PC-3 (cell line): ENCODE measurements around the gene GLIPR1. TPM values are rescaled to one million over a fixed set of nuclear protein-coding genes. Genes with fewer than 3 reads are reported as not detected.
"Not testable (repeated sequence)": the region's sequence is repeated elsewhere in the genome, so short reads cannot be mapped to it uniquely, and the experiment has no call there.

Experiments
- ATAC-seq: fragments of 200-7000 bp; cut with Tn5 transposase; 2 replicates; pipeline ENCODE4 v1.9.1; 2020; ENCODE audit warnings: mild to moderate bottlenecking, moderate library complexity
- BruUV-seq: library from RNA; stranded (reverse); fragments of 400-500 nt; replicated peaks from 2 replicates; lab custom pipeline; 2021; lab: Mats Ljungman, UMichigan
- CTCF ChIA-PET: fragments of 300-600 bp; sonication (Branson Sonifier 250); formaldehyde crosslinking; loops from one replicate; lab custom pipeline; 2022; ENCODE audit warnings: antibody characterized with exemption; lab: Charles Lee
- POLR2A ChIA-PET: fragments of 300-600 bp; sonication (Branson Sonifier 250); formaldehyde crosslinking; loops from one replicate; lab custom pipeline; 2022; ENCODE audit warnings: antibody characterized with exemption; ENCODE audit not compliant: unreplicated experiment; lab: Charles Lee
- DNase-seq: peaks from one replicate; pipeline ENCODE4 v3.0.0-alpha.2; 2015
- H2AFZ ChIP-seq: fragments of 300-600 bp; sonication (generic); 2 replicates; pipeline ENCODE4 v1.6.0; 2016; ENCODE audit warnings: antibody characterized with exemption, low read length
- H3F3A ChIP-seq: fragments of 300-600 bp; sonication (generic); one replicate; pipeline ENCODE4 v1.6.0; 2017; ENCODE audit warnings: antibody characterized with exemption, low read length, control low read depth, mild to moderate bottlenecking; ENCODE audit not compliant: unreplicated experiment
- H3K27ac ChIP-seq: fragments of 300-600 bp; sonication (generic); 2 replicates; pipeline ENCODE4 v1.5.1; 2016; ENCODE audit warnings: mild to moderate bottlenecking, low read length
- H3K27me3 ChIP-seq: fragments of 300-600 bp; sonication (generic); 2 replicates; pipeline ENCODE4 v1.6.1; 2016; ENCODE audit warnings: low read length, mixed read lengths
- H3K36me3 ChIP-seq: fragments of 300-600 bp; sonication (generic); 2 replicates; pipeline ENCODE4 v1.6.1; 2016; ENCODE audit warnings: low read depth, mixed run types, low read length, mixed read lengths
- H3K4me1 ChIP-seq: fragments of 300-600 bp; sonication (generic); 2 replicates; pipeline ENCODE4 v1.5.1; 2016; ENCODE audit warnings: low read length; ENCODE audit not compliant: insufficient read depth
- H3K4me2 ChIP-seq: fragments of 300-600 bp; sonication (generic); 2 replicates; pipeline ENCODE4 v1.6.0; 2016; ENCODE audit warnings: low read length
- H3K4me3 ChIP-seq: fragments of 300-600 bp; sonication (generic); 2 replicates; pipeline ENCODE4 v1.5.1; 2016; ENCODE audit warnings: mild to moderate bottlenecking, low read length, mixed read lengths
- H3K79me2 ChIP-seq: fragments of 300-600 bp; sonication (generic); 2 replicates; pipeline ENCODE4 v1.6.1; 2017; ENCODE audit warnings: low read length, mixed read lengths
- H3K9ac ChIP-seq: fragments of 300-600 bp; sonication (generic); 2 replicates; pipeline ENCODE4 v1.6.0; 2016; ENCODE audit warnings: mild to moderate bottlenecking, low read length
- H3K9me2 ChIP-seq: fragments of 300-600 bp; sonication (generic); replicated peaks from 2 replicates; pipeline ENCODE4 v1.6.1; 2016; ENCODE audit warnings: mixed run types, low read length, mixed read lengths
- H3K9me3 ChIP-seq: fragments of 300-600 bp; sonication (generic); 2 replicates; pipeline ENCODE4 v1.6.1; 2016; ENCODE audit warnings: low read length, mixed read lengths
- H4K20me1 ChIP-seq: fragments of 300-600 bp; sonication (generic); 2 replicates; pipeline ENCODE4 v1.6.1; 2016; ENCODE audit warnings: low read length, mixed read lengths
- EZH2 ChIP-seq: fragments of 300-600 bp; sonication (generic); IDR thresholded peaks from one replicate; pipeline ENCODE4 v1.6.1; 2017; ENCODE audit warnings: antibody characterized with exemption, mild to moderate bottlenecking, low read length; ENCODE audit not compliant: unreplicated experiment
- EZH2phosphoT487 ChIP-seq: fragments of 300-600 bp; sonication (generic); IDR thresholded peaks from 2 replicates; pipeline ENCODE4 v1.6.1; 2018; ENCODE audit warnings: mild to moderate bottlenecking, antibody characterized with exemption, low read length, borderline replicate concordance
- intact Hi-C: fragments of 100-400 bp; cut with micrococcal nuclease; formaldehyde crosslinking; loops from 2 replicates; pipeline ENCODE4 v1.9.0; 2023
- total RNA-seq: library from RNA; depleted of rRNA; stranded (reverse); fragments of >200 nt; gene quantifications from 2 replicates; pipeline ENCODE4 v1.2.3, GENCODE V29; 2014
- TF ChIP-seq, protein P1 (sequence below): fragments of 300-600 bp; sonication (generic); conservative IDR thresholded peaks from 2 replicates; pipeline ENCODE4 v1.5.1; 2017; ENCODE audit warnings: antibody characterized with exemption, low read depth, mild to moderate bottlenecking, low read length

GLIPR1 gene
- total RNA-seq, 1 experiment from 2014 or later: 22.2 TPM

- no TSS peak for BruUV-seq
- POLR2A ChIA-PET: no interaction called here
Measured at GRCh38 chr12:75455839-75456238, 24.7 kb upstream of the GLIPR1 start.

DNA sequence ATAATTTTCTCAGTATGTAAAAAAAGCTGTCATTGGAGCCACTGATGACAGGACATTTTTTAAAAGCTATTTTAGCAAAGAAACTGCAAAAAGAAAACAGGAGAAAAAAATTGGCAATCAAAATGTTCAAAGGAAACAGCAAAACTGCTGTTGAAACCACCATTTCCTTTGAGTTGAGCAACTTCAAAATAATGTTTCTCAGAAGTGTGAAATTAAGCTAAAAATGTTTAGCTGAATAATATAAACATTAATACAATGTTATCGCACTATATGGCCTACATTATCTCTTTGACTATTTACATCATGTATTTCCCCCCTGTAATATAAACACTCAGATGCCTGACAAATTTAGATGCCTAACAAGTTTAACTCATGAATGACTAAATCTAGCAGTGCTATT lies 23.4 kb upstream of the GLIPR1 start:
- Histone ChIP-seq H4K20me1 (no peaks in the 10 kb centered on the region), H3K36me3 (no peaks in the 10 kb centered on the region), H3K9ac (no peak overlapping the region), H3K9me2 (no peaks in the 10 kb centered on the region), H3K9me3 (peaks cover 14% of the 10 kb centered on the region), H3F3A (no peaks in the 10 kb centered on the region), H3K4me1 (peaks cover 23% of the 10 kb centered on the region), H3K4me3 (no peak overlapping the region), H3K79me2 (no peaks in the 10 kb centered on the region), H3K27ac (no peak overlapping the region), H2AFZ (no peak overlapping the region), H3K4me2 (no peak overlapping the region), H3K27me3 (no peaks in the 10 kb centered on the region)
- BruUV-seq: no TSS peak
- TF ChIP-seq EZH2: no peak
- TF ChIP-seq, protein P1, sequence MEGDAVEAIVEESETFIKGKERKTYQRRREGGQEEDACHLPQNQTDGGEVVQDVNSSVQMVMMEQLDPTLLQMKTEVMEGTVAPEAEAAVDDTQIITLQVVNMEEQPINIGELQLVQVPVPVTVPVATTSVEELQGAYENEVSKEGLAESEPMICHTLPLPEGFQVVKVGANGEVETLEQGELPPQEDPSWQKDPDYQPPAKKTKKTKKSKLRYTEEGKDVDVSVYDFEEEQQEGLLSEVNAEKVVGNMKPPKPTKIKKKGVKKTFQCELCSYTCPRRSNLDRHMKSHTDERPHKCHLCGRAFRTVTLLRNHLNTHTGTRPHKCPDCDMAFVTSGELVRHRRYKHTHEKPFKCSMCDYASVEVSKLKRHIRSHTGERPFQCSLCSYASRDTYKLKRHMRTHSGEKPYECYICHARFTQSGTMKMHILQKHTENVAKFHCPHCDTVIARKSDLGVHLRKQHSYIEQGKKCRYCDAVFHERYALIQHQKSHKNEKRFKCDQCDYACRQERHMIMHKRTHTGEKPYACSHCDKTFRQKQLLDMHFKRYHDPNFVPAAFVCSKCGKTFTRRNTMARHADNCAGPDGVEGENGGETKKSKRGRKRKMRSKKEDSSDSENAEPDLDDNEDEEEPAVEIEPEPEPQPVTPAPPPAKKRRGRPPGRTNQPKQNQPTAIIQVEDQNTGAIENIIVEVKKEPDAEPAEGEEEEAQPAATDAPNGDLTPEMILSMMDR: no peak
- TF ChIP-seq EZH2phosphoT487: no peak
- POLR2A ChIA-PET: no interaction called here
- CTCF ChIA-PET: no interaction called here
- ATAC-seq (no peak), DNase-seq (no peak)
- intact Hi-C loops: no loop called here

More at GRCh38 chr12:75455839-75456238, 24.7 kb upstream of the GLIPR1 start:
- Histone ChIP-seq H3K4me3 (no peak overlapping the region), H3K4me1 (peaks cover 22% of the 10 kb centered on the region), H4K20me1 (no peaks in the 10 kb centered on the region), H3K36me3 (no peaks in the 10 kb centered on the region), H3K9me3 (peaks cover 14% of the 10 kb centered on the region), H3K79me2 (no peaks in the 10 kb centered on the region), H3K27ac (no peak overlapping the region), H3K9ac (no peak overlapping the region), H3K27me3 (no peaks in the 10 kb centered on the region), H3K4me2 (no peak overlapping the region), H3K9me2 (no peaks in the 10 kb centered on the region), H2AFZ (no peak overlapping the region), H3F3A (no peaks in the 10 kb centered on the region)
- DNase-seq (no peak), ATAC-seq (no peak)
- TF ChIP-seq, protein P1: no peak
- no peak for TF ChIP-seq EZH2phosphoT487
- TF ChIP-seq EZH2: no peak
- CTCF ChIA-PET: no interaction called here
- intact Hi-C loops: no loop called here

- peak; percentile 22 for DNase-seq
- H3K27me3 ChIP-seq, H3F3A ChIP-seq, H3K4me3 ChIP-seq, H3K27ac ChIP-seq, H4K20me1 ChIP-seq, H3K9ac ChIP-seq, ATAC-seq, H3K9me2 ChIP-seq, CTCF ChIA-PET, intact Hi-C loops, H3K36me3 ChIP-seq, POLR2A ChIA-PET, H2AFZ ChIP-seq, H3K79me2 ChIP-seq, BruUV-seq, H3K4me2 ChIP-seq: not testable (repeated sequence)
- H3K4me1 ChIP-seq: peaks cover 18% of the 10 kb centered on the region
- peaks cover 14% of the 10 kb centered on the region for H3K9me3 ChIP-seq
Measured at GRCh38 chr12:75457866-75458265, 22.7 kb upstream of the GLIPR1 start.
